ENCODE results near the gene HSPA12B. TPM values are rescaled to one million over a fixed set of nuclear protein-coding genes. Genes with fewer than 3 reads are reported as not detected.

HSPA12B gene
- total RNA-seq, 4 donors from 2014 or later, result 0.75 to 4.1 (median 2.7) TPM

- Histone ChIP-seq H3K4me3 (no peak overlapping the region), H3K4me1 (peaks cover 0 to 12% (median 8%) of the 10 kb centered on the region in 4 donors), H3K27me3 (peaks cover 46% of the 10 kb centered on the region), H3K27ac (no peak overlapping the region), H3K9me3 (no peaks in the 10 kb centered on the region), H3K36me3 (no peaks in the 10 kb centered on the region)
- no peak for DNase-seq
- in situ Hi-C loops (cut with MboI; ENCODE audit: low pct_ligation_motif_present in 1 of 4, low pct_unique_long_range_greater_than_20kb in 1 of 4, low sequenced_read_pairs in 3 of 4) (no loop called here), intact Hi-C loops (cut with DNase I; ENCODE audit: low total_unique reads) (no loop called here)
- TF ChIP-seq POLR2A (IDR thresholded peaks at IDR 0.05) (no peak), CTCF (IDR thresholded peaks at IDR 0.05) (no peak), EP300 (IDR thresholded peaks at IDR 0.05; ENCODE audit: low read depth) (no peak), POLR2AphosphoS5 (IDR thresholded peaks at IDR 0.05) (no peak)
- WGBS, 2 donors (ENCODE audit: low coverage in 1 of 2), result 66 to 82% methylated on average over 3 to 8 of the region's 8 CpGs
These were observed 2.5 kb upstream of the HSPA12B start for GRCh38 chr20:3729811-3730540.

GRCh38 chr20:3730803-3731672 is 1.4 kb upstream of the HSPA12B start:
- TF ChIP-seq EP300 (IDR thresholded peaks at IDR 0.05; ENCODE audit: low read depth) (no peak), CTCF (IDR thresholded peaks at IDR 0.05) (no peak), POLR2A (IDR thresholded peaks at IDR 0.05) (no peak), POLR2AphosphoS5 (IDR thresholded peaks at IDR 0.05) (no peak)
- intact Hi-C loops (cut with DNase I; ENCODE audit: low total_unique reads), result no loop called here
- H3K27ac ChIP-seq, result no peak overlapping the region
- 78 to 84% methylated on average over 5 to 12 of the region's 12 CpGs for whole genome bisulfite sequencing, 2 donors (ENCODE audit: low coverage in 1 of 2)
- in situ Hi-C loops (cut with MboI; ENCODE audit: low pct_ligation_motif_present in 1 of 4, low pct_unique_long_range_greater_than_20kb in 1 of 4, low sequenced_read_pairs in 3 of 4), result no loop called here
- H3K27me3 ChIP-seq, result peaks cover 41% of the 10 kb centered on the region
- no peak overlapping the region for H3K4me3 ChIP-seq
- no peak for DNase-seq
- no peaks in the 10 kb centered on the region for H3K9me3 ChIP-seq
- no peaks in the 10 kb centered on the region for H3K36me3 ChIP-seq
- H3K4me1 ChIP-seq, result peaks cover 0 to 13% (median 8%) of the 10 kb centered on the region in 4 donors

DNA sequence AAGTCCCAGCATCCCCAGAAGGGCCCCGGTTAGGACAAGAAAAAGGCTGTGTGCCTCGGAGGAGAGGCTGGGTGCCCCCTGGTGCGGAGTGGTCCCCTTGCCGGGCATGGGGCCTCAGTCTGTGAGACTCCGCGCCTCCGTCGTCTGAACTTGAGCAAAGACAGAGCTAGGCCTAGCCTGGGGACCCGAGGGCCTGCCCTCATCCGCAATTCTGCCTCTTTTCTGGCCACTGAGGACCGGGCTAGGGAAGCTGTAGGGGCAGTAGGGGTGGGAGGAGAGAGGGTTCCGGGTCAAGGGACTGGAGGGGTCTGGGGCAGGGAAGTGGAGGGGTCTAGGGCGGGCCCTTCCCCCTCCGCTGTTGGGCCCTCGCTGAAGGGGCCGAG is 550 bp upstream of the HSPA12B start:
- in situ Hi-C loops (cut with MboI; ENCODE audit: low pct_ligation_motif_present in 1 of 4, low pct_unique_long_range_greater_than_20kb in 1 of 4, low sequenced_read_pairs in 3 of 4), result no loop called here
- peak overlapping the region in 2 of 4 donors; percentile 12 to 53 for H3K27ac ChIP-seq
- no peak for DNase-seq
- TF ChIP-seq POLR2A (IDR thresholded peaks at IDR 0.05) (no peak), EP300 (IDR thresholded peaks at IDR 0.05; ENCODE audit: low read depth) (no peak)
- intact Hi-C loops (cut with DNase I; ENCODE audit: low total_unique reads), result no loop called here
- WGBS, 2 donors (ENCODE audit: low coverage in 1 of 2), result 79% methylated on average over 14 of the region's 16 CpGs; no CpG with 5 or more reads in 1 of the 2 donors
- H3K9me3 ChIP-seq, result no peaks in the 10 kb centered on the region
- peaks cover 0 to 13% (median 8%) of the 10 kb centered on the region in 4 donors for H3K4me1 ChIP-seq
- H3K36me3 ChIP-seq, result no peaks in the 10 kb centered on the region
- peaks cover 33% of the 10 kb centered on the region for H3K27me3 ChIP-seq
- no peak overlapping the region for H3K4me3 ChIP-seq

DNA sequence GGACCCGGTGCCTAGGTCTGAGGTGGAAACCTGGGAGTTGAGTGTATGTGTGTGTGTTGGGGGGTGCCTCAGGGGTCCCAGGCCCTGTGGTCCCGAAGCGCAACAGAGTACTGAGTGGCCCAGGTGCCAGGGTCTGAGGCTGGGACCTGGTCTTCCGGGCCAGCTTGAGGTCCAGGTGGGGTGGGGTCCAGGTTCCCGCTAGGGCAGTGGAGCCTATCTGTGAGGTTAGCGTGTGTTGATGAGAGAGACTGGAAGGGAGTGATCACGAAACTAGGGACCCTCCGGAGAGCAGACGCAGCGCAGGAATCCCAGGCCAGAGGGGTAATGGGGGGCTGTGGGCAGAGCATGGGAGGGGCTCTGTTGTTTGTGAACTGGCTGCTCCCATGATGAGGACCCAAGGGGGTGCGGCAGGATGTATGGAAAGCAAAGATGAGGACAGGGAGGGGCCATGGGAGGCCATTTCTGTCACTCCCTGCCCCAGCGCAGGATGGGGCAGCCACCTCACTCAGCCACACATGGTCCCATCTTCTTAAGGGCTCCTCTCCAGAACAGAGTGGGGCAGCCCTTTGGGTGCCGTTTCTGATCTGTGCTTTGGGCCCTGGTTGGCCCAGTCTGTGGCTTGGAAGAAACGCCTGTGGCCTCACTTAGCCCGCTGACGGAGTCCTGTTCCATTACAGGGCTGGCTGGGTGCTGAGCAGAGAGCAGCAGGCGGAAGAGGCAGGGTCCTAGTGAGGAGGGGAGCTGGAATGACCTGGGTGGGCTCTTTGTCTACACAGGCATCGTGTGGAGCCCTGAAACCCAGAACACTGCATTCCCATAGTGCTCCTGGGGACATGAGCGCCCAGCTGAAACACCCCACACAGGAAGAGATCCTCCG is 872 bp downstream of the HSPA12B start:
- in situ Hi-C loops (cut with MboI; ENCODE audit: low pct_ligation_motif_present in 1 of 4, low pct_unique_long_range_greater_than_20kb in 1 of 4, low sequenced_read_pairs in 3 of 4), result no loop called here
- peaks cover 26% of the 10 kb centered on the region for H3K27me3 ChIP-seq
- H3K27ac ChIP-seq, result peak overlapping the region; percentile 11 to 38 (median 28)
- intact Hi-C loops (cut with DNase I; ENCODE audit: low total_unique reads), result no loop called here
- H3K36me3 ChIP-seq, result no peaks in the 10 kb centered on the region
- WGBS, 2 donors (ENCODE audit: low coverage in 1 of 2), result 40 to 81% methylated on average over 1 to 19 of the region's 20 CpGs
- no peak for TF ChIP-seq EP300 (IDR thresholded peaks at IDR 0.05; ENCODE audit: low read depth)
- TF ChIP-seq CTCF (IDR thresholded peaks at IDR 0.05), result no peak
- TF ChIP-seq POLR2A (IDR thresholded peaks at IDR 0.05), result no peak
- TF ChIP-seq POLR2AphosphoS5 (IDR thresholded peaks at IDR 0.05), result no peak
- DNase-seq, result no peak
- peaks cover 0 to 13% (median 8%) of the 10 kb centered on the region in 4 donors for H3K4me1 ChIP-seq
- no peaks in the 10 kb centered on the region for H3K9me3 ChIP-seq
- peak overlapping the region in 2 of 4 donors; percentile 6 to 34 for H3K4me3 ChIP-seq
